Kidney capillary endothelial cell (primary cell): ENCODE measurements around the gene RCOR1.

Source experiments
- DNase-seq: peaks from one replicate; pipeline ENCODE4 v3.0.0-alpha.2; 2018; ENCODE audit warnings: low spot score

Gene RCOR1

DNA sequence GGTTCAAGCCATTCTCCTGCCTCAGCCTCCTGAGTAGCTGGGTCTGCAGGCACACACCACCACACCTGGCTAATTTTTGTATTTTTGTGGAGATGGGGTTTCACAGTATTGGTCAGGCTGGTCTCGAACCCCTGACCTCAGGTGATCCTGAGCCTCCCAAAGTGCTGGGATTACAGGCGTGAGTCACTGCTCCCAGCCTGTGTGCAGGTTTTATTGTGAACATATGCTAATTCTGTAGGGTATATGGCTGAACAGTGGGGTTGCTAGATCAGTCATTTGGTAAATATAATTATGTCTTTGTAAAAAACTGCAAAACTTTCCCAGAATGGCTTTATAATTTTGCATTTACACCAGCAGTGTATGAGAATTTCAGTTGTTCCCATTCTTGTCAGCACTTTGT is 85.9 kb downstream of the RCOR1 start:
- no peak for DNase-seq

DNA sequence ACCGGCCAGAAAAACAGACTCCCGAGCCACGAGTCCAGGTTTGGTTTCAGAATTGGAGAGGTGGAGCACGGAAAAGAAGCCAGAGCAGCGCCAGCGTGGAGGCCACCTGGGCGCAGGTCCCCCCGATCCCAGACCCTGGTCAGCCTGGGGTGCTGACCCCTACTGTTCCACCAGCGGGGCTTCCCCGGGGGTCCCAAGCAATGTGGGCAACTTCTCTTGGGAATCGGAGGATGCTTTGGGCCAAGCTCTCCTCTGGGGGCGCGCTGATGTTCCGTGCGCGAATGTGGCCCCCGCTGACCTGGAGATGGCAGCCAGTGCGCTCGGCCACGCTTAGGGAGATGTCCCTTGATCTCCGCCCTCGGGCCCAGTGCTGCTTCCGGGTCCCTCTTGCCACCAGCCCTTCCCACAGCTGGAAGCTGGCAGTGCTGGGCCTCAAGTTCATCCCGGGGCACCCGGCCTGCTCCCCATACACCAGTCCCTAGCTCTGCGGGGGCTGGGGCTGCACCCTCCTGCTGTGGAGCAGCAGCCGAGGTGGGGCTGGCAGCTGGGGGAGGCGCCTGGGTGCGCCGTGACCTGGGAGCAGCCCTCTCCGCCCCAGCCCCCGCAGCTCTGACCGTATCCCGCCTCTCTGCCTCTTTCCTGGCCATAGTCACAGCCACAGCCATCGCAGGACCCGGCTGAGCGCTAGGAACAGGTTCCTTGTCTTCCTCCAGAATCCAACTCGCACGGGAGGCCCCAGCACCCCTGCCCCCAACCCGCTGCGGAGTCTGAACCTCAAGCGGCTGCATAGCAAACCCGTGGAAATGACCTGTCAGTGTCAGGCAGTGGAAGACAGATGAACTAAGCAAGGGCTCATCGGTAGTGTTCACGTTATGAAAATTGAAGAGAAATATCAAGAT is 91.2 kb downstream of the RCOR1 start:
- no peak for DNase-seq

DNA sequence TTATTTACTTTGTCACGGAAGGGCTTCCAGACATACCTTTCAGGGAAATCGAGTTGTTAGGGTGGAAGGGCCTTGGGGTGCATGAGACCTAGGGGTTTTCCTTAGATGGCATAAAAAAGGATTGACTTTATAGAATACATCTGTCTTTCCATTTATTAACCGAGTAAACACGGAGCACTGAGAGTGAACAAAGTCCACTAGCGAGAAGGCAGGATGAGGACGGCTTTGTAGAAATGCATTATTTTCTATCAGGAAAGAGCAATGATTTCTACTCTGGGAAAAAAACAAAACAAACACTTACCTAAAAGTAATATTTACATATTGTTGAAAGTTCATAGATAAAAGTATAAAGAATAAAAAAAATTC is 91.8 kb downstream of the RCOR1 start:
- no peak for DNase-seq

GRCh38 chr14:102686196-102686801 is 93.8 kb downstream of the RCOR1 start:
- DNase-seq: no peak

DNA sequence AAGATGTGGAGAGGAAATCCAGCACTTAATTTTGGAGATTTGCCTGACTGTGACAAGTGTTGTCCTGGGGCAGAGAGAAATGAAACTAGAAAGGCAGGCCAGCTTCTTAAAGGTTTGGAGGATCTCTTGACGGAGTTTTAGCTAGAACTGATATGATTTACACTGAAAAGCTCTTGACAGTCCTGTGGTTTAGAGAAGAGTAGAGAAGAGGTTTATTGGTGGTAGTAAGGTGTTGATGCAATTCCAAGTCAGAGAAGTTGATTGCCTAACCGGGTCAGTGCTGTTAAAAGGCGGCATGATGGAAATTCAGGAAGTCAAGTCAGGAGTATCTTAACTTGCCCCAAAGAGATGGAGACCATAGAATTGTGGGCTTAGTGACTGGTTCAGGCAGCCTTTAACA is 95.8 kb downstream of the RCOR1 start:
- DNase-seq: no peak

DNA sequence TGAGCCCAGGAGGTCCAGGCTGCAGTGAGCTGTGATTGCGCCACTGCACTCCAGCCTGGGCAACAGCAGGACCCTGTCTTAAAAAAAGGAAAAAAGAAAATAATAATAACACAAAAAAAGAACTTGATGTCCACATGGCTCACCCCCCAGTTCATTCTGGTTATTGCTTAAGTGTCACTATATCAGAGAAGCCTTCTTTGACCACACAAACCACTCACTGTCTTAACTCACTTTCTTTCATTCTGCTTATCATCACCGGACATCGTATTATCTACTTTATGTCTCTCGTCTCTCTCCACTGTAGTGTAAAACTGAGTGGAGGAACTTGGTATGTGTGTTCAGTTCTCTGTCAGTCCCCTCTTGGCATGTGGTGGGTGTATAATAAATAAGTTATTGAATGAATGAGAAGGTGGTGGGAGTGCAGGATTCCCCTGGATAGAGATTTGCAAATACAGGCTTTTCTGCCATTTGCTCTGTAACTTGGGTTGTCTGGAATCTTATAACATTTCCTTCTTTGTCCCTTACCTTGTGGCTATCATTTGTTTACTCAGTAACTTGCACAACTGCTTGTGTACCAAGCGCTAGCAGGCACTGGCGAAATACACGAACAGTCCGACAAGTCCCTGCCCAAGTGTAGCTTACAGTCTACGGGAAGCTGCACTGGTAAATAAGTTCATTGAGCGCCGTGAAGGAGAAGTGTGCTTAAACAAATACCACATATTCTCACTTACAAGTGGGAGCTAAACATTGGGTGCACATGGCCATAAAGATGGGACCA is 98.2 kb downstream of the RCOR1 start:
- DNase-seq: no peak

DNA sequence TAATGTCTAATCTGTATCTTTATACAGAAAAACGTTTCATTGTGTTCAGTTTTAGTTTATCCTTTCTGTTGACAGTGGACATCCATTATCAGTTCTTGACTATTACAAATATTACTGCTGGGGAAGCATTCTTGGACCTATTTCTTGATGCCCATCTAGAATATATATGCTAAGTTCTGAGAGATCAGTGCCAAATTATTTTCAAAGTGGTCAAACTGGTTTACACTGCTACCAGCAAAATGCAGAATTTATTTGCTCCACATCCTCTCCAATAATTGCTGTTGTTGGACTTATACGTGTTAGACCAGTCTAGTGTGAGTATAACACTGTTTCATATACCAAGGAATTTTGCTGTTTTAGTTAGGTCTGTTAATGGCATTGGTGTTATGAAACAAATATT is 99.3 kb downstream of the RCOR1 start:
- no peak for DNase-seq

- no peak for DNase-seq
Measured at GRCh38 chr14:102692334-102692733, 99.9 kb downstream of the RCOR1 start.

GRCh38 chr14:102693006-102693755 is 100.7 kb downstream of the RCOR1 start:
- no peak for DNase-seq

GRCh38 chr14:102694530-102695166 is 102.2 kb downstream of the RCOR1 start:
- DNase-seq: peak; percentile 71

- no peak for DNase-seq
Measured at GRCh38 chr14:102695167-102695555, 102.7 kb downstream of the RCOR1 start.

DNA sequence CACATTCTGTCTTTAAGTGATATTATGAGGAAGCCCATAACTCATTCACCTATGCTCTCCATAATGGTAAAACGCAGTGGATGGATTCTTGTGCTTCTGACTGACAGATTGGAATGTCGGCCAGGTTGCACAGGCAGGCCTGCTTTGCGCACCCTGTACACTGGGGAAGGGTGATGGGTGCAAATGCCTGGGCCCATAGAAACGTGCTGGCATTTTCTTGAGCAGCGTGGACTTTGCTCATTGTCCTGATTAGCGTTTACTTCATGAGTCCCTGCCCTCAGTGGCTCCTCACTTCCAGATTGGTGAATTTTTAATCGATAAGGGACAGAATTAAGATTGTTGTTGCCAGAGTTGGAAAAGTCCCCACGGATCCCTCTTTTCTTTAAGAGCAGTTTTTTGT is 103.9 kb downstream of the RCOR1 start:
- DNase-seq: no peak

- DNase-seq: no peak
Measured at GRCh38 chr14:102696856-102697495, 104.5 kb downstream of the RCOR1 start.

GRCh38 chr14:102697501-102697900 is 105.1 kb downstream of the RCOR1 start:
- DNase-seq: no peak

- peak; percentile 36 for DNase-seq
Measured at GRCh38 chr14:102699416-102700110, 107.1 kb downstream of the RCOR1 start.

- DNase-seq: no peak
Measured at GRCh38 chr14:102708494-102708893, 116.0 kb downstream of the RCOR1 start.

- no peak for DNase-seq
Measured at GRCh38 chr14:102711207-102711606, 118.8 kb downstream of the RCOR1 start.

- DNase-seq: no peak
Measured at GRCh38 chr14:102711946-102712345, 119.5 kb downstream of the RCOR1 start.

DNA sequence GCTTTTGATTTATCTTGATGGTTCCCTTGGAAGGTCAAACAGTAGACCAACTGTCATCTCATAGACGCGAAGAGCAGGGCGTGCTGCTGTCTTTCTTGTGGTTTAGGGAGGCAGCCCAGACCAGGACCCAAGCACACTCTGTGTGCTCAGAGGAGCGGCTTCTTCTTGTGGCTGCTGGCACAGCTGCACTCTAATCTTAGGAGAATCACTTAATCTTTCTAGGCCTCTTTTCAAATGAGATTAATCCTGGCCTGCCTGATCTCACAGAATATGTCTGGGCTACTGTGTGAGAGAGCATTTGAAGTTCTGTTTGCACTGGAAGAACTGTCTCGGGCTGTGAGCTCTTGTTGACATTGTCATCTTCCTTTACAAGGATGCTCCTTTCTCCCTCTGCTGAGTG is 124.8 kb downstream of the RCOR1 start:
- no peak for DNase-seq

- DNase-seq: no peak
Measured at GRCh38 chr14:102722646-102723045, 130.2 kb downstream of the RCOR1 start.

DNA sequence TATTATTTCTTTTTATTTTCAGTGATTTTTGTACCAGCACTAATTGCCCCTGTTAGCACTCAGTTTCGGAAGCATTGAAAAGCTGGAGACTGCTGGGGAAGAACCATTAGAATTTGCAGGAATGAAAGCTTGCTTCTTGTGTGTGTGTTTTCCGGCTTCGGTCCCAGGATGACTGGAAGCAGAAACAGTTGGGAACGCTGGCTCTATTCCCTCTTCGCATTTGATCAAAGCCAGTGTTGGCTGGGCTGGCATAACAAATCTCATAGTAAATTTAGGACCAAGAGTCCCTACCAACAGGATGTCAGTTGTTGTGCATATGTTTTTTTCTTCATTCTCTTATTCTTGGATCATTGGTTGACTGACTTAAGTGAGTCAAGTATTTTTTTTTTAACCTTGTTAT is 131.2 kb downstream of the RCOR1 start:
- no peak for DNase-seq
